Small intestine (tissue), 7 donors: ENCODE measurements around the gene CCM2. TPM values are rescaled to one million over a fixed set of nuclear protein-coding genes. Genes with fewer than 3 reads are reported as not detected.

Experiments used
- DNase-seq, 2 donors: peaks; one replicate each; pipeline versions ENCODE4 v3.0.0 to v3.0.0-alpha.2; 2013
- FAIRE-seq: peaks from 2 replicates; lab custom pipeline; 2012; peaks lifted over from hg19 to GRCh38; lab: Jason Lieb, UNC
- H3K27ac ChIP-seq, 3 donors: one replicate each; pipeline ENCODE4 v1.5.1; 2013; ENCODE audit warnings: low read length in 2 of 3, mild to moderate bottlenecking in 2 of 3, control low read depth in 1 of 3, inconsistent platforms in 1 of 3, low read depth in 1 of 3, moderate library complexity in 1 of 3
- H3K27me3 ChIP-seq, 3 donors: one replicate each; pipeline ENCODE4 v1.6.1; 2013; ENCODE audit warnings: low read length in 3 of 3, inconsistent platforms in 1 of 3; ENCODE audit not compliant: control insufficient read depth in 3 of 3, insufficient read depth in 3 of 3
- H3K36me3 ChIP-seq, 3 donors: one replicate each; pipeline ENCODE4 v1.6.1; 2013; ENCODE audit warnings: low read length in 3 of 3, inconsistent platforms in 1 of 3, low read depth in 1 of 3, mild to moderate bottlenecking in 1 of 3, moderate library complexity in 1 of 3; ENCODE audit not compliant: control insufficient read depth in 3 of 3, insufficient read depth in 2 of 3
- H3K4me1 ChIP-seq, 3 donors: one replicate each; pipeline ENCODE4 v1.6.1; 2013; ENCODE audit warnings: low read length in 2 of 3, inconsistent platforms in 1 of 3, low read depth in 1 of 3, mild to moderate bottlenecking in 1 of 3, moderate library complexity in 1 of 3; ENCODE audit not compliant: control insufficient read depth in 3 of 3, insufficient read depth in 2 of 3
- H3K4me3 ChIP-seq, 3 donors: one replicate each; pipeline ENCODE4 v1.5.1; 2013; ENCODE audit warnings: low read length in 3 of 3, control low read depth in 1 of 3, inconsistent platforms in 1 of 3, low read depth in 1 of 3, mild to moderate bottlenecking in 1 of 3, moderate library complexity in 1 of 3
- H3K9me3 ChIP-seq, 2 donors: one replicate each; pipeline ENCODE4 v1.6.1; 2013; ENCODE audit warnings: low read depth in 1 of 2, low read length in 1 of 2; ENCODE audit not compliant: control insufficient read depth in 2 of 2, insufficient read depth in 1 of 2
- WGBS, 3 donors: extraction: QIAGEN DNeasy Blood & Tissue Kit; methylation state at CpG; one replicate each; pipeline ENCODE4 v1.1.7; 2013; 5-methylcytosine and 5-hydroxymethylcytosine counted together
- polyA plus RNA-seq, 4 donors: library from polyadenylated mRNA; stranded (reverse) in 3 of 4; unstranded in 1 of 4; fragments of 200-250 nt in 3 of 4; fragments of 120-200 nt in 1 of 4; gene quantifications; one replicate each; pipeline versions ENCODE4 v1.2.1 to v1.2.3, GENCODE V29; 2013
- donor health status: healthy with polysubstance abuse.
- donor health status: control.
- donor health status: control.
- donor health status: Bipolar disorder and iron deficiency.
- donor health status: healthy.

The CCM2 gene
- polyA plus RNA-seq, 4 donors, result 17.8 to 32.3 (median 24.7) TPM

DNA sequence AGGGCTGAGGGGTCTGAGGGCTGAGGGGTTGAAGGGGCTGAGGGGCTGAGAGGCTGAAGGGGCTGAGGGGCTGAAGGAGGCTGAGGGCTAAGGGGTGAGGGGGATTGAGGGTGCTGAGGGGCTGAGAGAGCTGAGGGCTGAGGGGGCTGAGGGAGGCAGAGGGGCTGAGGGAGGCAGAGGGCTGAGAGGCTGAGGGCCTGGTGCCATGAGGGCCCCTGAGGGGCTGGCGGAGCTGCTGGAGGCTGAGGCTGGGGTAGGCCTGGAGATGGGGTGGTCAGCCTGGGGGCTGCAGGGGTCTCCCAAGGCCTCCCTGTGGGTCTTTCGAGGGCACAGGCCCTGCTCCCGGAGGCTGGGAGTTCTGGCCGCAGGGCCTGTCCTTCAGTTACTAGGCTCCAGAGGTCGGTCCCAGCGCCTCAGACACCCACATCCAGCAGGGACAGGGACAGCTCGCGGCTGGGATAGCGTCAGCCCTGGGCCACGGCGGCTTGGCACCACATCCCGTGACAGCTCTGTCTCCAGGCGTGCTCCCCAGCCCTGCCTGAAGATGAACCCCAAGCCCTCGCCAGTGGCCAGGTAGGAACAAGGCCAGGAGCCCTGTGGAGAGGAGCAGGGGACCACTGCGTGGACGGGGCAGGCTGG, 38.0 kb upstream of the CCM2 start:
- 39 to 68% (median 41%) methylated on average over 15 to 16 of the region's 16 CpGs for WGBS, 3 donors

GRCh38 chr7:44962483-44963251, 37.3 kb upstream of the CCM2 start:
- Histone ChIP-seq H3K27ac (no peak overlapping the region), H3K9me3 (no peaks in the 10 kb centered on the region), H3K4me3 (peak overlapping the region in 2 of 3 donors; percentile 5 to 24), H3K36me3 (no peaks in the 10 kb centered on the region), H3K4me1 (peaks cover 0 to 11% (median 0%) of the 10 kb centered on the region in 3 donors), H3K27me3 (peaks cover 0 to 26% (median 0%) of the 10 kb centered on the region in 3 donors)
- DNase-seq, result peak in 1 of 2 donors; percentile 54
- 9 to 29% (median 28%) methylated on average over 54 to 76 of the region's 76 CpGs for WGBS, 3 donors
- no peak for FAIRE-seq

More for the DNA sequence above, 38.0 kb upstream of the CCM2 start:
- H3K27me3 ChIP-seq, result peaks cover 0 to 26% (median 0%) of the 10 kb centered on the region in 3 donors
- no peaks in the 10 kb centered on the region for H3K36me3 ChIP-seq
- H3K27ac ChIP-seq, result no peak overlapping the region
- DNase-seq (no peak), FAIRE-seq (no peak)
- H3K4me1 ChIP-seq, result peaks cover 0 to 8% (median 0%) of the 10 kb centered on the region in 3 donors
- peak overlapping the region in 2 of 3 donors; percentile 5 to 24 for H3K4me3 ChIP-seq
- H3K9me3 ChIP-seq, result no peaks in the 10 kb centered on the region

DNA sequence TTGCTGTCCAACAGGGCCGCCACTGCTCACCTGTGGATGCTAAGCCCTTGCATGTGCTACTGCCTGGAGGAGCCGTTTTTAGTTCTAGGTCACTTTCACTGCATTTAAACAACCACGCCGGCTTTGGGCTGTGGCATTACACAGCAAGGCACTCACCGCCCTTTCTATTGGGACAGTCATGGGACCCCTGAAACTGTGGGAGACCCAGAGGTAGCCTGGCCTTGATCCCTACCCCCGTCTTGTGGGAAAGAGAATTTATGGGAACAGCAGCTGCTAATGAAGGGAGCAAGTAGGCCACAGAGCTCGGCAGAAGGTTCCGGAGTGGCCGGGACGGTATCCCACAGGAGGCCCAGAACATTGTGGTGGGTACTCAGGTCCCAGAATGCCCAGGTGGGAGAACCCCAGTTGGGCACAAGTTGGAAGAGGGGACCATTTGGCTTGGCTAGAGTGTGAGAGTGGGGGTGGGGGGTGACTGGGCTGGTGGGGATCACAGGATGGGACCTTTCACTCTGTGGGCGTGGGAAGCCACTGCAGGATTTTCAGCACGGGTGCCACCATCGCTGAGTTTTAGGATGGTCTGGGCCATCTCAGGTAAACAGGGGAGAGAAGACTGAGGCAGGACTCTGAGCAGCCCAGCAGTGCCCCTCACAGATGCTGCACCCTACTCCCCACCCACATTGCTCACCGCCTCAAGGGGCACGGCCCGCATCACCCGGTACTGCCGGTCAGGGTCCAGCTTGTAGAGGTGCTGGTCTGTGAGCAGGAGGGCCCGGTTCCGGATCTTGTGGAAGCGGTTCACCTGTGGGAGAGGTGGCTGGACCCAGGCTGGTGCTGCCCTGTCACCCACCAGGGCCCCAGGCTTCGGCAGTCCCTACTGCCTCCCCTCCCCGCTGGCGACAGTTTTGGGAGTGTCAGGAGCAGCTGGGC, 36.4 kb upstream of the CCM2 start:
- DNase-seq (no peak), FAIRE-seq (no peak)
- H3K27ac ChIP-seq, result no peak overlapping the region
- WGBS, 3 donors, result 83 to 90% (median 85%) methylated on average over 24 of the region's 24 CpGs
- H3K4me1 ChIP-seq, result peaks cover 0 to 11% (median 0%) of the 10 kb centered on the region in 3 donors
- H3K27me3 ChIP-seq, result peaks cover 0 to 26% (median 0%) of the 10 kb centered on the region in 3 donors
- H3K4me3 ChIP-seq, result no peak overlapping the region
- H3K9me3 ChIP-seq, result no peaks in the 10 kb centered on the region
- no peaks in the 10 kb centered on the region for H3K36me3 ChIP-seq

DNA sequence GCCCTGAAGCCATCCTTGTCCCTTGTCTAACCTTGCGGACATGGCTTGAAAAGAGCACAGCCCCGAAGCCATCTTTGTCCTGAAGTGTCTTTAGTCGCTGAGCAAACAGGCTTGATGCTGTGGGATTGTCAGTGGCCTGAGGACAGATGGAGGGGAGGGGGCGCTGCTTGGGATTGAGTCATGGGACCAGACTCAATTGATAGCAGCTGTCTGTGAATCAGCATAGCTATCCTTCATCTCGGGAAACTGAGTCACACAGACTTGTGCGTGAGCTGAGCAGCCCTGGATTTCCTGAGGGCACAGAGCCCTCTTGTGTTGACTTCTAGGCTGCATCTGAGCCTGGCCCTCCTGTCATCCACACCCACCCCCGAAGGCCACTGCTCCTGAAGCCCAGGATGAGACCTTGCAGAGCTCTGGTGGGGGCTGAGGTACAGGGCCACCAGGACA, 35.6 kb upstream of the CCM2 start:
- H3K27me3 ChIP-seq, result peaks cover 0 to 25% (median 0%) of the 10 kb centered on the region in 3 donors
- H3K36me3 ChIP-seq, result no peaks in the 10 kb centered on the region
- FAIRE-seq (no peak), DNase-seq (no peak)
- no peak overlapping the region for H3K27ac ChIP-seq
- no peaks in the 10 kb centered on the region for H3K9me3 ChIP-seq
- 74 to 83% (median 81%) methylated on average over 7 of the region's 7 CpGs for WGBS, 3 donors
- no peak overlapping the region for H3K4me3 ChIP-seq
- H3K4me1 ChIP-seq, result peaks cover 0 to 11% (median 0%) of the 10 kb centered on the region in 3 donors

- H3K4me1 ChIP-seq, result peaks cover 0 to 11% (median 0%) of the 10 kb centered on the region in 3 donors
- H3K36me3 ChIP-seq, result no peaks in the 10 kb centered on the region
- no peak overlapping the region for H3K27ac ChIP-seq
- 91 to 96% (median 92%) methylated on average over 11 to 13 of the region's 13 CpGs for WGBS, 3 donors
- no peak for DNase-seq
- FAIRE-seq, result no peak
- H3K27me3 ChIP-seq, result peaks cover 0 to 22% (median 0%) of the 10 kb centered on the region in 3 donors
- no peaks in the 10 kb centered on the region for H3K9me3 ChIP-seq
- H3K4me3 ChIP-seq, result no peak overlapping the region
Observed at GRCh38 chr7:44964831-44965440, 35.1 kb upstream of the CCM2 start.

- WGBS, 3 donors, result 94 to 95% (median 95%) methylated on average over 16 of the region's 16 CpGs
Observed at GRCh38 chr7:44965441-44965903, 34.5 kb upstream of the CCM2 start.

GRCh38 chr7:44965937-44966730, 33.9 kb upstream of the CCM2 start:
- Histone ChIP-seq H3K4me1 (peaks cover 0 to 11% (median 0%) of the 10 kb centered on the region in 3 donors), H3K36me3 (no peaks in the 10 kb centered on the region), H3K9me3 (no peaks in the 10 kb centered on the region), H3K27ac (no peak overlapping the region), H3K27me3 (peaks cover 0 to 16% (median 0%) of the 10 kb centered on the region in 3 donors), H3K4me3 (no peak overlapping the region)
- WGBS, 3 donors, result 92 to 97% (median 95%) methylated on average over 18 of the region's 18 CpGs
- FAIRE-seq (no peak), DNase-seq (no peak)

More at GRCh38 chr7:44965441-44965903, 34.5 kb upstream of the CCM2 start:
- Histone ChIP-seq H3K27me3 (peaks cover 0 to 17% (median 0%) of the 10 kb centered on the region in 3 donors), H3K9me3 (no peaks in the 10 kb centered on the region), H3K36me3 (no peaks in the 10 kb centered on the region), H3K4me3 (no peak overlapping the region), H3K27ac (no peak overlapping the region), H3K4me1 (peaks cover 0 to 11% (median 0%) of the 10 kb centered on the region in 3 donors)
- DNase-seq, result no peak
- FAIRE-seq, result no peak
